HK-2 (cell line): ENCODE results near the gene PDZD4.

Source experiments
- DNase-seq: peaks from one replicate; pipeline ENCODE4 v3.0.0-alpha.2; 2018; ENCODE audit not compliant: unreplicated experiment

PDZD4 gene

DNA sequence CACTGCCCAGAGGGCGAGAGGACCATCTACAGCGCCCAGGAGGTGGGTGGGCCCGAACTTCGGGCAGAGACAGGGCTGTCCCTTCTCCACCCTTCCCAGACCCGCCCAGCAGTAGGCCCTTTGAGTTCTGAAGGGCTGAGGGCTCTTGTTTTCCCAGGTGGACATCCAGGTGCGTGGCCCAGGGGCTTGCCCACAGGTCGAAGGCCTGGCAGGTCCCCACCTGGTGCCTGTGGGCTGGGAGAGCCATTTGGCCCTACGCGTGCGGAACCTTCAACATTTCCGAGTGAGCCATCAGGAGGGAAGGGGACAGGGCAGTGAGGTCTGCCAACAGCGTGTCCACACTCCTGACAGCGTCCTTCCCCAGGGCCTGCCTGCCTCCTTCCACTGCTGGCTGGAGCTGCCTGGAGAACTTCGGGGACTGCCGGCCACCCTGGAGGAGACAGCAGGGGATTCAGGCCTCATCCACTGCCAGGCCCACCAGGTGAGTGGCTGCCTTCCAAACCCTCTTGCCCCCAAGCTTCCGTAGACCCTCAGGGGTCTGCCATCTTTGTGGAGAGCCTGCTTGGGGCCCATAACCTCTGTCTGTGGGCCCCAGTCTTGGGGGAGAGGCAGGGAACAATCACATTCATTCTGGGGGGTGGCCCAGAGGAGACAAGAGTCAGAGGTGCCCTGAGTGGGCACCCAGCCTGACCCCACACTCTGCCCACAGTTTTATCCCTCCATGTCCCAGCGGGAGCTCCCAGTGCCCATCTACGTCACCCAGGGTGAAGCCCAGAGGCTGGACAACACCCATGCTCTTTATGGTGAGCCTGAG, 59.5 kb downstream of the PDZD4 start:
- DNase-seq = no peak

DNA sequence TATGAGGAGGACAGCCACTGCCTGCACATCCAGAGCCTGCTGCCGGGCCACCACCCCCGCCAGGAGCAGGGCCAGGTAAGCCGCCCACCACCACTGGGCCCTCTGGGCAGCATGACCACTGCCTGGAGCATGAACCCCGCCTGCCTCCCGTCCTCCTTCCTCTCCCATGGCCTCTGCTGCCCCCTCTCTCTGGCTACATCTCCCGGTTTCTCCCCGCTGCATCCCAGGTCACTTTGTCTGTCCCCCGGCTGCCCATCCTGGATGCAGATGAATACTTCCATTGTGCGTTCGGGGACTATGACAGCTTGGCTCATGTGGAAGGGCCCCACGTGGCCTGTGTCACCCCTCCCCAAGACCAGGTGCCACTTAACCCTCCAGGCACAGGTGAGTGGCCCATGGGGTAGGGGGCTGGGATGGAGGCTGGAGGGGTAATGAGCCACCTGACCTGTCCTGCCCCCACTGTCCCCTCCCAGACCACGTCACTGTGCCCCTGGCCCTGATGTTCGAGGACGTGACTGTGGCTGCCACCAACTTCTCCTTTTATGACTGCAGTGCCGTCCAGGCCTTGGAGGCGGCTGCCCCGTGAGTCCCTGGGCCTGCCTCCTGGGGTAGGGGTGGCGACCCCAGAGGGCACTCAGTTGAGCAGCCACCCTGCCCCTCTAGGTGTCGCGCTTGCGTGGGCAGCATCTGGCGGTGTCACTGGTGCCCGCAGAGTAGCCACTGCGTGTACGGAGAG, 60.3 kb downstream of the PDZD4 start:
- DNase-seq = no peak

DNA sequence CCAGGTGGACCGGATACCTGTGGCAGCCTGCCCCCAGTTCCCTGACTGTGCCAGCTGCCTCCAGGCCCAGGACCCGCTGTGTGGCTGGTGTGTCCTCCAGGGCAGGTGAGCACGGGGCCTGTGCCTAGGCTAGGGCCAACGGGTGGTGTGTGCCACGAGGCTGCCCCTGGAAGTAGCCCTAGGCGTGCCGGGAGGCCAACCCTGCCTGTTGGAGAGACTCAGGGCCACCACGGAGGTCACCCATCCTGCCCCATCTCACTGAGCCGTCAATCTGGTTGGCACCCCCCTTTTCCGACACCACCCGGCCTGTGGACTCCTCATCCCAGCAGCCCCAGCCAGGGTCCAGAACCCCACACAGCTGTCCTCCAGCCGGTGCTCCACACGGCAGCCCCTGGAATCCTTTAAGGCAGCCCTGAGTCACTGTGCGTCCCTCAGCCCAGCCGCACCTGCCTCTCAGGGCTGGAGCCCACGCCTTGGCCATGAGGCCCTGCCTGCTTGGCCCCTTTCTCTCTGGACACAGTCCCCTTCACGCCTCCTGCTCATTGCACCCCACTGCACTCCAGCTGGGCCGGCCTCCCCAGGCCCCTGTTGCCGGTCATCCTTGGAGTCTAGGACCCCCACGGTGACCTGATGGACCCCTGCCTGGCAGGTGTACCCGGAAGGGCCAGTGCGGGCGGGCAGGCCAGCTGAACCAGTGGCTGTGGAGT, 61.0 kb downstream of the PDZD4 start:
- DNase-seq = no peak

DNA sequence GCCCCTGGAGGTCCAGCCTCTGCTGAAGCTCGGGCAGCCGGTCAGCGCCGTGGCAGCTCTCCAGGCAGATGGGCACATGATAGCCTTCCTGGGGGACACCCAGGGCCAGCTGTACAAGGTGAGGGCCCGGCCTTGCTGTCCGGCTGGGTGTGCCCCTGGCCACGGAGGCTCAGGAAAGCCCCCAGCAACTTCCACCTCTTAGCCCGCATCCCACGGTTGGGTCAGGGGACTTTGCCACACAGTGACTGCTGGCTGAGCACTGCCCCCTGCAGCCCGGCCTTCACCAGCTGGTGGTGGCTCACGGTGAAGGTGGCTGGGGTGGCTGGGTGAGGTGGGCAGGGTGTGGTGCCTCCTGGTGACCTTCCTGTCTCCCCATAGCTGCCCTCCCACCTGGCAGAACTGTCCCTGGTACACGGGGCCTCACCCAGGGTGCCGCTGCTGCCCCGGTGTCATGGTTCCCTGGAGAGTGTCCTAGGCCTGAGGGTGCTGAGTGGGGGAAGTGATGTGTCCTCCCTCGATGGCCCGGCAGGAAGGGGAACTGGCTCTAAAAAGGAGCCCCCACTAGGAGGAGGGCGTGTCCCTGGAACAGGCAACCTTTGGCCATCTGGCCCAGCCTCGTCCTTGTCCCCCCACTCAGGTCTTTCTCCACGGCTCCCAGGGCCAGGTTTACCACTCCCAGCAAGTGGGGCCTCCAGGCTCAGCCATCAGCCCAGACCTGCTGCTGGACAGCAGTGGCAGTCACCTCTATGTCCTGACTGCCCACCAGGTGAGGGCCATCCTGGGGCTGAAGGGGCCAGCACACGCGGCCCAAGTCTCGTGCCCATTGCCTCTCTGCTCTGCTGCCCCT, 61.8 kb downstream of the PDZD4 start:
- no peak for DNase-seq

DNA sequence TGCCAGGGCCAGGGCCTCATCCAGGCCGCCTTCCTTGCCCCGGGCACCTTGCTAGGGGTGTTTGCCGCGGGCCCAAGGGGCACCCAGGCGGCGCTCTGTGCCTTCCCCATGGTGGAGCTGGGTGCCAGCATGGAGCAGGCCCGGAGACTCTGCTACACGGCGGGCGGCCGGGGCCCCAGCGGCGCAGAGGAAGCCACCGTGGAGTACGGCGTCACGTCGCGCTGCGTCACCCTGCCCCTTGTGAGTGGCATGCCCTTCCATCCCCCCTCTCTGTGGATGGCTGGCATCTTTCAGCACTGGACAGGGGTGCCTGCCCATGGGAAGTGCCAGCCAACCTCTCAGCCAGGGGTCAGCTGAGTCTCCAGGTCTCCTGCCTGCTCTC, 62.7 kb downstream of the PDZD4 start:
- DNase-seq = no peak

DNA sequence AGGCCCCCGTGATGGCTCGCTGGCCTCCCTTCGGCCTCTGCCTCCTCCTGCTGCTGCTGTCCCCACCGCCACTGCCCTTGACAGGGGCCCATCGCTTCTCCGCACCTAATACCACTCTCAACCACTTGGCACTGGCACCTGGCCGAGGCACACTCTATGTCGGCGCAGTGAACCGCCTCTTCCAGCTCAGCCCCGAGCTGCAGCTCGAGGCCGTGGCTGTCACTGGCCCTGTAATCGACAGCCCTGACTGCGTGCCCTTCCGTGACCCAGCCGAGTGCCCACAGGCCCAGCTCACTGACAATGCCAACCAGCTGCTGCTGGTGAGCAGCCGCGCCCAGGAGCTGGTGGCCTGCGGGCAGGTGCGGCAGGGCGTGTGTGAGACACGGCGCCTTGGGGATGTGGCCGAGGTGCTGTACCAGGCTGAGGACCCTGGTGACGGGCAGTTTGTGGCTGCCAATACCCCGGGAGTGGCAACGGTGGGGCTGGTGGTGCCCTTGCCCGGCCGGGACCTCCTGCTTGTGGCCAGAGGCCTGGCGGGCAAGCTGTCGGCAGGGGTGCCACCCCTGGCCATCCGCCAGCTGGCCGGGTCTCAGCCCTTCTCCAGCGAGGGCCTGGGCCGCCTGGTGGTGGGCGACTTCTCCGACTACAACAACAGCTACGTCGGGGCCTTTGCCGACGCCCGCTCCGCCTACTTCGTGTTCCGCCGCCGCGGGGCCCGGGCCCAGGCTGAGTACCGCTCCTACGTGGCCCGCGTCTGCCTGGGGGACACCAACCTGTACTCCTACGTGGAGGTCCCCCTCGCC, 63.3 kb downstream of the PDZD4 start:
- no peak for DNase-seq

DNA sequence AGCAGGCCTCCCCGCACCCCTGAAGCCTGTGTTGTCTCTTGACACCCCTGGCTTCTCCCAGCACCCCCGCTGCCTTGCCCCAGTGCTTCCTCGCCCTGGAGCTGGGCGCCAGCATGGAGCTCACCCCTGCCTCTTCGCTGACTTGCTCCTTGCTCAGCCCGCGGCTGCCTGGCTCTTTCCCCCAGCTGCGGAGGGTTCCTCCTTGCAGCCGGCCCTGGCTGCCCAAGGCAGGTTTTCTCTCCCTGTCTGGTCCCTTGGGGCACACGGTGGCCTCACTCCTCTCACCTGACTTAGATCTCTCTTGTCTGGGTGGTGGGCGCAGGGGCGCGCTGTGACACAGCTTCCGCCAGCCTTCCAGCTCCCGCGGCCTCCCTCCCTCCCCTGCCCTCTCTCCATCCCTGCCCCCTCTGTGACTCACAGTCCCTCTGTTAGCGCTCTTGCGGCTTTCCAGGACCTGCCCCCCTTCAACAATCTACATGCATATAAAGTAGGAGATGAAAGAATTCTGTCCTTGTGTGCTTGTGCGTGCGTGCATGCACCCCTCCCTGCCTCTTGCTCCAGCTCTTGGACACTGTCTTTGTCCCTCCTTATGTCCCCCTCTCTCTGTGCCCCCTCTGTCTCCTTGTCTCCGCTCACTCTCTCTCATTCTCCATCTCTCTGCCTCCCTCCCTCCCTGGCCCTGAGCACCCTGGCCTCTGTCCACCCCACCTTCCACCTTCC, 64.1 kb downstream of the PDZD4 start:
- peak; percentile 76 for DNase-seq

DNA sequence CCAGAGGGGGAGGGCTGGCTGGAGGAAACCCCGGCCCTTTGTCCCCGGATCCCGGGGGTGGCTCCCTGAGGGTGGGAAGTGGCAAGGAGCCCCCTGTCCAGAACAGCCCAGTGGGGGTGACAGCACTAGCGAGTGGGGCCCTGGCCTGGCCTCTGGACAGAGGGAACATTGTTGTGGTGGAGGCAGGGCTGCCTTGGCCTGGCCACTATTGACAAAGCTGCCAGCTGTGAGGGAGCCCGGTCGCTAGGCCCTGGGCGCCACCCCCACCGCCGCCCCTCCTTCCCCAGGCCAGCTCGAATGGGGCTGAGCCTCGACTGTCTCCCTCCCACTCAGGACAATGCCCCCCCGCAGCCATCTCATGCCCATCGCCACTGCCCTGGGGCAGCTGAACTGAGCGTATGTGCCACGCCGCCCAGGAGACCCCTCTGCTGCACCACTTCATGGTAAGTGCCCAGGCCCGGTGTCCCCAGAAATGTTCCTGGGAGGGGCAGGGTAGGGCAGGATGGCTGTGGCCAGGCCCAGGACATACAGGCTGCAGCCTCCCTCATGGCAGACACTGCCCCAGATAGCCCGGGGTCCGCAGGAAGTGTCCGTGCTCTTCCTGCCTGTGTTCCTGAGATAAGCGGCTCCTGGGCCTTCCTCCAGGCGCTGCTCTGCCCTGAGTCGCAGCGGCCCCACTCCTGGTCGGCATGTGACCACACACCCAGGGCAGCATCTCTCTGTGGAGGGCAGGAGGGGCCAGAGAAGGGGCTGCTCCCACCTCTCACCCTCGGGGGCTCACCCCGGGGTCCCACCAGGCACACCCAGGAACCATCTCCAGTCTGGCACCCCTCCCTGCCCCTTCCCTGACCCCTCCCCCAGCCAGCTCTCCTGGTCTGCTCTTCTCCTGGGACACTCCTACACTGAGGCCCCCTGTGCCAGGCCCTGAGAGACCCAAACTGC, 64.9 kb downstream of the PDZD4 start:
- DNase-seq = peak; percentile 53

DNA sequence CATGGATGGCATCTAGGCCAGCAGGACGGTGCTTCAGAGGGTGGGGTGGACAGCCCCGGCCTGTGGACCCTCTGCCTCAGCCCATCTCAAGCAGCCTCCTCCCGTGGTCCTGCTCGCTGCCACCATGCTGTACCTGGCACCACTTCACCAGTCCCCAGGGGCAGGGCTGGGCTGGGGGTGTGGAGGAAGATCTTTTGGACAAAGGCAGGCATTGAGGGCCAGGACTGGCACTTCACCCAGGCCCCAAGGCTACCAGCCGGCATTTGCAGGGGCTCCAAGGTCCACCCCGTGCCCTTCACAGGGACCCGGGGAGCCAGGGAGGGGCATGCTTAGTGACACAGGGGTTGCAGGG, 65.6 kb downstream of the PDZD4 start:
- DNase-seq = no peak

DNA sequence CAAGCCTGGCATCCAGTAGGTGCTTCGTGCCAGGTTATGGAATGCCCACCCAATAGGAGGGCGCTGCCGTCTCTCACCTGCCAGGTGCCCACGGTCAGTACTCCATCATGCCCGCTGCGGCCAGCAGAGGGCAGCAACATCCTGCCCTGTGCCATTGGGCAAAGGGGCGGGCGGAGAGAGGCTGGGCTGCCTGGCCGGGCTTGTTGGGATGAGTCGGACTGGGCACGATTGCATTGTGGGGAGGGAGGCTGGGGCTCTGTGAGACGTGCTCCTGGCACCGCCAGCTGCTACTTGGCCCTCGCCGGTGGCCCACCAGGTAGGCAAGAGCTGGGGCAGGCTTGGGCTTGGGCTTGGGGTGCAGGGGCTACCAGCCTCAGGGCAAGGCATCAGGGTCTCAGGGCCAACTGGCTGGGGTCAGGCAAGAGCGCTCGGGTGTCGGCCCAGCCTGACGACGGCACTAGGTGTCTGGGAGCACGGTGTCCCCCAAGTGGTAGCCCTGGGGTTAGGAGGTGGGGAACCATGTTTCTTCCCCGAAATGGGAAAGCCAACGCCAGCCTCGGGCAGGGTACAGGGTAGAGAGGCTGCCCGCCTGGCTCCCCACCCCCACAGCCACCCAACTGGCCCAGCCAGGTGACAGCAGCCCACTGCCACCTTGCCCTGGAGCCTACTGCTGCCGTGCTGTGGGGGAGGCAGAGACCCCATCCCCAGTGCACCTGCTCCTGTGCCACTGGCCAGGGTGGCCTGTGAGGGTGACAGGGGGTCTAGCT, 66.2 kb downstream of the PDZD4 start, which contains the start of gene PLXNB3:
PLXNB3 (plus strand) TSS at position 261 of the 767 bp plus-strand sequence. CDS start 1,287 bp downstream, outside the sequence.
- peak; percentile 89 for DNase-seq

DNA sequence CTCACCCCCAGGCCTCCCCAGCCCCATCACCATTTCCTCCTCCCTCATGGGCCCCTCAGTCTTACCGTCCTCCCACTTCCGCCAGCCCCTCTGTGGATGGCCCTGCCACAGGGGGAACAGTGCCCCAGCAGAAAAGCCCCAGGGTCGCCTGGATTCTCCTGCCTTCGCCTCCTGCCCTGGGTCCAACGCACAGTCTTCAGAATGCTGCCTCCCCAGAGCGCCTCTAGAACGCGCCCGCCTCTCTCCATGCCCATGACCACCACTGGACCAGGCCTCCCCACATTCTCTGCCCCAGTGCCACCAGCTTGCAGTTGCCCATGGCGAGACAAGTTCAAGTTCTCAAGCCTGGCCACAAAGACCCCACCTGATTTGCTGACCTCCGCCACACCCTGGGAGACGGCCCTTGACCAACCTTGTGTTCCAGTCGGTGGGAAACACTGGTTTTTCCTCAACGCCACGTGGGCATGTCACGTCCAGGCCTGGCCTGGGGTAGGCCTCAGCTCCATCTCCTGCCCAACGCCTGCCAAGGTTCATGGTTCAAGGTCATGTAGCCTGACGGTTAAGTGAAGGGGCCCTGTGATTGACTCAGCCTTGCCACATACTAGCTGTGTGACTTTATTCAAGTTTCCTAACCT, 66.9 kb downstream of the PDZD4 start:
- no peak for DNase-seq

DNA sequence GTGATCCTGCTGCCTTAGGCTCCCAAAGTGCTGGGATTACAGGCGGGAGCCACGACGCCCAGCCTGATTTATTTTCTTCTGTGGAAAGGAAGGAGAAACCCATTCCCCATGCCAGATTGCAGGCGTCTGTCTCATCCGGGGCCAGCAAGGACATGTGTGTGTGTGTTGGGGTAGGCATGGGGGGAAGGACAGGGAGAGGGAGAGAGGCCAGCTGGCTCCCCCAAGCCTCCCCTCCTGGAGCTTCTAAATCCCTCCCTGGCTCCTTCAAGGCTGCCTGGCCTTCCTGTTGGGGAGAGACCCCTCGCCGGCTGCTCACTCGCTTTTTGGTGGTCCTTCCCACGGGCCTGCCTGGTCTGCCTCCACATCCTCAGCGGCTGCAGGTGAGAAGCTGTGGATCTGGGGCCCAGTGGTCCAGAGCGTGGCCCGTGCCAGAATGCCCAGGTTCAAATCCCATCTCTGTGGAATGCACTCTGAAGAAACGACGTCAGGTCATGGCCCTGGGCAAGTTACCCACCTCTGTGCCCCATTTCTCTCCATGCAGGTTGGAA, 67.6 kb downstream of the PDZD4 start:
- no peak for DNase-seq

DNA sequence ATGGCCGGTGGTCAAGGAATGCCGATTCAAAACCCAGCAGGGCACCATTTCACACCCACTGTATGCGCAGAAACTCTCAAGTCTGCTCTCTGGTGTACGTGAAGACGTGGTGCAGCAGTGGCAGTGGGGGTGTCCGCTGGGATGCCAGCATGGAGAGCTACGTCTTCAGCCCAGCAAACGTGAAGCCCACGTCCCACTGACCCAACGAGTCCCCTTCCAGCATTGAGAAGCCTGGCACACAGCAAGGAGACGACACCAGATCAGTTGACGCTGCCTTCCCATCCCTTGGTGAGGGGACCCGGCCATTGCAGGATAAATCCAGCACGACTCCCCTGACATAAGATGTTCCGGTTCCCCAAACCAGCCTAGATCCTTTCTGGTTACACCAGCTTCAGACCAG, 68.5 kb downstream of the PDZD4 start:
- DNase-seq = no peak

DNA sequence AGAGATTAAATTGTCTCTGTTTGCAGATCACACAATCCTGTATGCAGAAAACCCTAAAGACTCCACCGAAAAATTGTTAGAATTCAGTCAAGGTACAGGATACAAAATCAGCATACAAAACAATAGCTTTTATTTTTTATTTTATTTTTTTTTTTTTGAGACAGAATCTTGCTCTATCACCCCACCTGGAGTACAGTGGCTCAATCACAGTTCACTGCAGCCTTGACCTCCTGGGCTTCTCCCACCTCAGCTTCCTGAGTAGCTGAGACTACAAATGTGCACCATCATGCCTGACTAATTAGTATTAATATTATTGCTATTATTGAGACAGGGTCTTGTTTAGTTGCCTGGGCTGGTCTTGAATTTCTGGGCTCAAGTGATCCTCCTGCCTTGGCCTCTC, 75.2 kb downstream of the PDZD4 start:
- DNase-seq = no peak
